B cell (primary cell): Measurements from ENCODE around the gene RICTOR. TPM values are rescaled to one million over a fixed set of nuclear protein-coding genes. Genes with fewer than 3 reads are reported as not detected.

ENCODE experiments used
- ATAC-seq: fragments of 200-7000 bp; cut with Tn5 transposase; one replicate; pipeline ENCODE4 v1.10.0; 2021; ENCODE audit warnings: low read depth, mild to moderate bottlenecking, moderate number of reproducible peaks, moderate library complexity
- CTCF ChIA-PET: fragments of 350-600 bp; sonication (Branson Sonifier 250); formaldehyde crosslinking; loops from one replicate; lab custom pipeline; 2021; ENCODE audit warnings: antibody characterized with exemption, inconsistent platforms; lab: Charles Lee
- POLR2A ChIA-PET: fragments of 350-600 bp; sonication (Branson Sonifier 250); formaldehyde crosslinking; loops from one replicate; lab custom pipeline; 2021; ENCODE audit warnings: antibody characterized with exemption; lab: Charles Lee
- DNase-seq: peaks from one replicate; pipeline ENCODE4 v3.0.0; 2013
- H2AFZ ChIP-seq: 2 replicates; pipeline ENCODE4 v1.6.1; 2012; ENCODE audit warnings: mild to moderate bottlenecking, low read depth, low read length; ENCODE audit not compliant: insufficient read depth, poor library complexity, severe bottlenecking
- H3K27ac ChIP-seq, 2 donors: 1 replicate in 1 of 2; 2 replicates in 1 of 2; pipeline ENCODE4 v1.5.1; 2012 to 2013; ENCODE audit warnings: low read length in 2 of 2, mild to moderate bottlenecking in 2 of 2, moderate library complexity in 1 of 2
- H3K27me3 ChIP-seq, 4 experiments: fragments of 200-600 bp in 1 of 4; sonication (generic) in 1 of 4; replicated peaks in 1 of 4; 1 replicate in 2 of 4; 2 replicates in 2 of 4; pipeline versions ENCODE4 v1.6.1 to v1.7.0; 2013 to 2016; ENCODE audit warnings: low read length in 3 of 4, mild to moderate bottlenecking in 2 of 4, mixed read lengths in 1 of 4, moderate library complexity in 1 of 4; ENCODE audit not compliant: insufficient read depth in 4 of 4, control insufficient read depth in 3 of 4; ENCODE audit errors: control extremely low read depth in 1 of 4
- H3K36me3 ChIP-seq, 2 experiments: replicated peaks in 1 of 2; 1 replicate in 1 of 2; 2 replicates in 1 of 2; pipeline versions ENCODE4 v1.6.1 to v1.7.1; 2013; ENCODE audit warnings: low read length in 1 of 2; ENCODE audit not compliant: insufficient read depth in 2 of 2, control insufficient read depth in 1 of 2; ENCODE audit errors: control extremely low read depth in 1 of 2, extremely low read depth in 1 of 2
- H3K4me1 ChIP-seq, 2 donors: fragments of 200-600 bp in 1 of 2; sonication (generic) in 1 of 2; 1 replicate in 1 of 2; 2 replicates in 1 of 2; pipeline versions ENCODE4 v1.5.1 to v1.6.1; 2013 to 2017; ENCODE audit warnings: low read length in 2 of 2; ENCODE audit not compliant: control insufficient read depth in 2 of 2, insufficient read depth in 2 of 2
- H3K4me2 ChIP-seq: replicated peaks from 2 replicates; pipeline ENCODE3; 2012; ENCODE audit warnings: mild to moderate bottlenecking, low read depth, low read length; ENCODE audit not compliant: poor library complexity, severe bottlenecking
- H3K4me3 ChIP-seq, 5 experiments: fragments of 200-600 bp in 1 of 5; sonication (generic) in 1 of 5; 1 replicate in 3 of 5; 2 replicates in 2 of 5; pipeline versions ENCODE4 v1.5.1 to v1.7.0; 2011 to 2016; ENCODE audit warnings: low read length in 4 of 5, mild to moderate bottlenecking in 4 of 5, low read depth in 2 of 5, control low read depth in 1 of 5, moderate library complexity in 1 of 5; ENCODE audit not compliant: insufficient read depth in 1 of 5; ENCODE audit errors: control extremely low read depth in 1 of 5, extremely low read depth in 1 of 5
- H3K79me2 ChIP-seq: fragments of 200-600 bp; sonication (generic); one replicate; pipeline ENCODE4 v1.6.0; 2016; ENCODE audit warnings: low read length; ENCODE audit not compliant: control insufficient read depth, insufficient read depth
- H3K9ac ChIP-seq: fragments of 200-600 bp; sonication (generic); 2 replicates; pipeline ENCODE4 v1.6.1; 2017; ENCODE audit warnings: mild to moderate bottlenecking, low read length, moderate library complexity
- H3K9me3 ChIP-seq, 3 donors: one replicate each; pipeline versions ENCODE4 v1.6.1 to v1.7.1; 2013; ENCODE audit warnings: low read length in 2 of 3; ENCODE audit not compliant: control insufficient read depth in 2 of 3, insufficient read depth in 1 of 3; ENCODE audit errors: control extremely low read depth in 1 of 3
- H4K20me1 ChIP-seq: 2 replicates; pipeline ENCODE4 v1.6.0; 2012; ENCODE audit warnings: mild to moderate bottlenecking, low read length; ENCODE audit not compliant: insufficient read depth, control insufficient read depth, poor library complexity, severe bottlenecking
- H3K27ac Mint-ChIP-seq: one replicate; pipeline ENCODE4 v1.8.0; 2021; ENCODE audit warnings: mixed read lengths
- H3K27me3 Mint-ChIP-seq: one replicate; pipeline ENCODE4 v1.8.0; 2021; ENCODE audit warnings: mixed read lengths
- H3K4me1 Mint-ChIP-seq: one replicate; pipeline ENCODE4 v1.8.0; 2021; ENCODE audit warnings: mixed read lengths
- H3K4me3 Mint-ChIP-seq: one replicate; pipeline ENCODE4 v1.8.0; 2021; ENCODE audit warnings: mixed read lengths
- H3K9me3 Mint-ChIP-seq: one replicate; pipeline ENCODE4 v1.8.0; 2022; ENCODE audit warnings: mixed read lengths; ENCODE audit not compliant: insufficient read depth
- CTCF ChIP-seq: fragments of 200-600 bp; IDR thresholded peaks from one replicate; pipeline ENCODE4 v1.8.0; 2022; ENCODE audit warnings: antibody characterized with exemption, mild to moderate bottlenecking
- EZH2 ChIP-seq: IDR thresholded peaks from 2 replicates; pipeline ENCODE4 v1.6.1; 2012; ENCODE audit warnings: borderline replicate concordance, low read depth, mild to moderate bottlenecking, moderate library complexity, low read length; ENCODE audit not compliant: insufficient read depth, poor library complexity, severe bottlenecking
- WGBS: methylation state at CpG from one replicate; pipeline ENCODE4 v1.1.5; 2013; ENCODE audit warnings: missing lambda C conversion rate; ENCODE audit not compliant: insufficient coverage; 5-methylcytosine and 5-hydroxymethylcytosine counted together
- intact Hi-C: fragments of 100-400 bp; cut with micrococcal nuclease; formaldehyde crosslinking; loops from one replicate; pipeline ENCODE4 v1.10.0; 2022
- polyA plus RNA-seq: library from polyadenylated mRNA; depleted of rRNA; stranded (reverse); fragments of >200 nt; gene quantifications from 2 replicates; pipeline ENCODE4 v1.2.3, GENCODE V29; 2012
- total RNA-seq, 2 donors: library from RNA; stranded (reverse); fragments of 120-200 nt in 1 of 2; gene quantifications; 1 replicate in 1 of 2; 2 replicates in 1 of 2; pipeline versions ENCODE4 v1.2.3 to v1.2.4, GENCODE V29; 2013 to 2022

RICTOR gene
- total and polyA plus RNA-seq, 2 donors (not counting 1 experiment from before 2014, with no cell fraction given), result 15.4 to 84.3 TPM

- Mint-ChIP-seq H3K4me3 (no peak overlapping the region), H3K9me3 (no peaks in the 10 kb centered on the region), H3K4me1 (no peaks in the 10 kb centered on the region), H3K27me3 (peaks cover 14% of the 10 kb centered on the region), H3K27ac (no peak overlapping the region)
- H3K4me1 ChIP-seq, result no peaks in the 10 kb centered on the region
- TF ChIP-seq CTCF, result no peak
- no peak for TF ChIP-seq EZH2
- intact Hi-C loops, result no loop called here
- no peaks in the 10 kb centered on the region for H3K79me2 ChIP-seq
- POLR2A ChIA-PET, result no interaction called here
- no peak overlapping the region for H3K4me2 ChIP-seq
- DNase-seq (no peak), ATAC-seq (no peak)
- CTCF ChIA-PET, result no interaction called here
- peaks cover 0 to 8% (median 0%) of the 10 kb centered on the region in 3 donors for H3K9me3 ChIP-seq
- no peak overlapping the region for H3K27ac ChIP-seq
- no CpG with 5 or more reads among the region's 2 CpGs for WGBS
- no peaks in the 10 kb centered on the region for H4K20me1 ChIP-seq
- no peak overlapping the region for H3K9ac ChIP-seq
- no peak overlapping the region for H2AFZ ChIP-seq
- no peaks in the 10 kb centered on the region for H3K36me3 ChIP-seq
- H3K4me3 ChIP-seq, result no peak overlapping the region
- no peaks in the 10 kb centered on the region for H3K27me3 ChIP-seq
These were observed 144.4 kb downstream of the RICTOR start for GRCh38 chr5:38929838-38930237.

DNA sequence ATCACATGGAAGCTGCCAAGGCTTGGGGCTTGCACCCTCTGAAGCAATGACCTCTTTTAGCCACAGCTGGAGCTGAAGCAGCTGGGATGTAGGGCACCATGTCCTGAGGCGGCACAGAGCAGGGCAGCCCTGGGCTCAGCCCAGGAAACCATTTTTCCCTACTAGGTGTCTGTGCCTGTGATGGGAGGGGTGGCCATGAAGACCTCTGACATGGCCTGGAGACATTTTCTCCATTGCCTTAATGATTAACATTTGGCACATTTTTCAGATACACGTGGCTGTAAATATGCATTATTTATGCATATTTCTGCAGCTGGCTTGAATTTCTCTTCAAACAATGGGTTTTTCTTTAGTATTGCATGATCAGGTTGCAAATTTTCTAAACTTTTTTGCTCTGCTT is 146.7 kb downstream of the RICTOR start:
- CTCF ChIA-PET, result interaction anchor here (1.3 kb wide), 1 partner anchor 486 kb away, joined by 4 read pairs; no protein-coding TSS in a partner anchor
- H3K4me1 Mint-ChIP-seq, result no peaks in the 10 kb centered on the region
- intact Hi-C loops, result no loop called here

More for the DNA sequence above, 146.7 kb downstream of the RICTOR start:
- Histone ChIP-seq H3K27ac (no peak overlapping the region), H3K36me3 (no peaks in the 10 kb centered on the region), H3K4me2 (no peak overlapping the region), H2AFZ (no peak overlapping the region), H3K9me3 (peaks cover 0 to 8% (median 0%) of the 10 kb centered on the region in 3 donors), H3K79me2 (no peaks in the 10 kb centered on the region), H3K4me3 (no peak overlapping the region), H3K27me3 (no peaks in the 10 kb centered on the region), H3K4me1 (no peaks in the 10 kb centered on the region), H3K9ac (no peak overlapping the region), H4K20me1 (no peaks in the 10 kb centered on the region)
- DNase-seq (no peak), ATAC-seq (no peak)
- Mint-ChIP-seq H3K9me3 (no peaks in the 10 kb centered on the region), H3K27ac (no peak overlapping the region), H3K4me3 (no peak overlapping the region), H3K27me3 (peaks cover 21% of the 10 kb centered on the region)
- no peak for TF ChIP-seq CTCF
- no peak for TF ChIP-seq EZH2
- POLR2A ChIA-PET, result no interaction called here
- WGBS, result 100% methylated on average over 1 of the region's 2 CpGs
